HepG2 (cell line): ENCODE data around the gene CEACAM8. TPM values are rescaled to one million over a fixed set of nuclear protein-coding genes. Genes with fewer than 3 reads are reported as not detected.

Source experiments
- AKNA ChIP-seq: sonication (generic); formaldehyde crosslinking; IDR thresholded peaks from 2 replicates; pipeline ENCODE4 v1.4.0; 2020; ENCODE audit warnings: missing genetic modification reagents, borderline replicate concordance
- BCL3 ChIP-seq: sonication (generic); formaldehyde crosslinking; IDR thresholded peaks from 2 replicates; pipeline ENCODE4 v1.5.1; 2020; ENCODE audit warnings: mild to moderate bottlenecking, missing genetic modification reagents, moderate library complexity
- DZIP1 ChIP-seq: sonication (generic); formaldehyde crosslinking; IDR thresholded peaks from 2 replicates; pipeline ENCODE4 v1.5.0; 2020; ENCODE audit warnings: mild to moderate bottlenecking, missing genetic modification reagents
- HOXA9 ChIP-seq: sonication (generic); formaldehyde crosslinking; IDR thresholded peaks from 2 replicates; pipeline ENCODE4 v1.8.1; 2022; ENCODE audit warnings: missing genetic modification reagents, mild to moderate bottlenecking, moderate library complexity, borderline replicate concordance
- KMT2A ChIP-seq: sonication (generic); formaldehyde crosslinking; IDR thresholded peaks from 2 replicates; pipeline ENCODE4 v1.4.0; 2020; ENCODE audit warnings: missing genetic modification reagents
- MAZ ChIP-seq, 2 experiments: sonication (generic) in 1 of 2; formaldehyde crosslinking in 1 of 2; IDR thresholded peaks; 2 replicates each; pipeline versions ENCODE4 v1.5.0 to v1.6.1; 2012 to 2020; ENCODE audit warnings: low read depth in 2 of 2, mild to moderate bottlenecking in 2 of 2, borderline replicate concordance in 1 of 2, improper control_type of control experiment in 1 of 2, low read length in 1 of 2, missing genetic modification reagents in 1 of 2, moderate library complexity in 1 of 2
- MYPOP ChIP-seq: sonication (generic); formaldehyde crosslinking; IDR thresholded peaks from 2 replicates; pipeline ENCODE4 v1.8.1; 2023; ENCODE audit warnings: mild to moderate bottlenecking, moderate library complexity, missing genetic modification reagents
- NFRKB ChIP-seq: fragments of 450-650 bp; IDR thresholded peaks from 2 replicates; pipeline ENCODE4 v1.6.1; 2017
- ZBTB43 ChIP-seq: sonication (generic); formaldehyde crosslinking; conservative IDR thresholded peaks from 2 replicates; pipeline ENCODE4 v1.4.0; 2020; ENCODE audit warnings: missing genetic modification reagents
- ZNF136 ChIP-seq: sonication (generic); formaldehyde crosslinking; IDR thresholded peaks from 2 replicates; pipeline ENCODE4 v1.8.1; 2022; ENCODE audit warnings: low read depth, mild to moderate bottlenecking, moderate library complexity, missing genetic modification reagents
- ZNF430 ChIP-seq: sonication (generic); formaldehyde crosslinking; IDR thresholded peaks from 2 replicates; pipeline ENCODE4 v1.9.0; 2021; ENCODE audit warnings: mild to moderate bottlenecking, missing genetic modification reagents
- ZNF800 ChIP-seq: sonication (generic); formaldehyde crosslinking; IDR thresholded peaks from 2 replicates; pipeline ENCODE4 v1.4.0; 2020; ENCODE audit warnings: missing genetic modification reagents
- polyA plus RNA-seq, 8 experiments: library from polyadenylated mRNA; depleted of rRNA in 3 of 8; stranded (reverse) in 7 of 8; unstranded in 1 of 8; fragments of >200 nt; fragmentation: Illumina TruSeq in 4 of 8; extraction: Trizol in 4 of 8; gene quantifications; 2 replicates each; pipeline versions ENCODE4 v1.2.1 to v1.2.3, GENCODE V29; 2011 to 2016; ENCODE audit warnings: low read depth in 4 of 8, missing spikeins in 1 of 8, mixed read lengths in 1 of 8; ENCODE audit not compliant: insufficient read depth in 1 of 8
- total RNA-seq, 5 experiments: library from RNA; depleted of rRNA; stranded (reverse); fragments of >200 nt; fragmentation: Illumina TruSeq; extraction: Trizol; gene quantifications; 2 replicates each; pipeline ENCODE4 v1.2.3, GENCODE V29; 2016; ENCODE audit warnings: low read depth in 1 of 5

Gene CEACAM8
- total and polyA plus RNA-seq, 2 of the 13 experiments (the other 11 are each of a cell fraction or from before 2014, with no cell fraction given), result not detected

- TF ChIP-seq ZNF800 (CRISPR knock-in tag), result no peak
- TF ChIP-seq DZIP1 (CRISPR knock-in tag), result no peak
- TF ChIP-seq ZNF136 (CRISPR knock-in tag), result no peak
- TF ChIP-seq HOXA9 (CRISPR knock-in tag), result no peak
- no peak for TF ChIP-seq NFRKB
- no peak for TF ChIP-seq BCL3 (CRISPR knock-in tag)
- TF ChIP-seq ZBTB43 (CRISPR knock-in tag), result no peak
- TF ChIP-seq ZNF430 (CRISPR knock-in tag), result no peak
- TF ChIP-seq KMT2A, result no peak
- TF ChIP-seq AKNA, result no peak
- TF ChIP-seq MYPOP (CRISPR knock-in tag), result no peak
- TF ChIP-seq MAZ (IDR thresholded peaks at IDR 0.05; ENCODE audit: borderline replicate concordance, low read depth, low read length), result no peak
- no peak for TF ChIP-seq MAZ (CRISPR knock-in tag; IDR thresholded peaks at IDR 0.05; ENCODE audit: low read depth)
Measured at GRCh38 chr19:42569193-42569592, 25.5 kb downstream of the CEACAM8 start (continued).
